GM12891 (cell line): ENCODE data around the gene SLC2A13.
"Not testable (repeated sequence)": the region's sequence is repeated elsewhere in the genome, so short reads cannot be mapped to it uniquely, and the experiment has no call there.

Source experiments
- DNase-seq: peaks from one replicate; pipeline ENCODE4 v3.0.0; 2011; ENCODE audit warnings: low spot score; ENCODE audit not compliant: insufficient read length
- FAIRE-seq: peaks from 2 replicates; lab custom pipeline; 2011; peaks lifted over from hg19 to GRCh38; lab: Jason Lieb, UNC
- PAX5 ChIP-seq: IDR thresholded peaks from 2 replicates; pipeline ENCODE4 v1.6.1; 2011; ENCODE audit warnings: low read length, moderate library complexity, mild to moderate bottlenecking; ENCODE audit not compliant: insufficient read depth, severe bottlenecking
- POLR2A ChIP-seq: IDR thresholded peaks from 2 replicates; pipeline ENCODE4 v1.6.1; 2011; ENCODE audit warnings: low read depth, low read length, control low read depth
- POLR2AphosphoS5 ChIP-seq: IDR thresholded peaks from 2 replicates; pipeline ENCODE4 v1.6.1; 2011; ENCODE audit warnings: low read depth, low read length, control low read depth
- POU2F2 ChIP-seq: IDR thresholded peaks from 2 replicates; pipeline ENCODE4 v1.6.1; 2011; ENCODE audit warnings: low read depth, mild to moderate bottlenecking, control low read depth, low read length, moderate library complexity
- SPI1 ChIP-seq: IDR thresholded peaks from 2 replicates; pipeline ENCODE4 v1.6.1; 2011; ENCODE audit warnings: low read depth, low read length, control low read depth
- TAF1 ChIP-seq: IDR thresholded peaks from 2 replicates; pipeline ENCODE4 v1.6.1; 2011; ENCODE audit warnings: low read depth, low read length, control low read depth

SLC2A13 gene

DNA sequence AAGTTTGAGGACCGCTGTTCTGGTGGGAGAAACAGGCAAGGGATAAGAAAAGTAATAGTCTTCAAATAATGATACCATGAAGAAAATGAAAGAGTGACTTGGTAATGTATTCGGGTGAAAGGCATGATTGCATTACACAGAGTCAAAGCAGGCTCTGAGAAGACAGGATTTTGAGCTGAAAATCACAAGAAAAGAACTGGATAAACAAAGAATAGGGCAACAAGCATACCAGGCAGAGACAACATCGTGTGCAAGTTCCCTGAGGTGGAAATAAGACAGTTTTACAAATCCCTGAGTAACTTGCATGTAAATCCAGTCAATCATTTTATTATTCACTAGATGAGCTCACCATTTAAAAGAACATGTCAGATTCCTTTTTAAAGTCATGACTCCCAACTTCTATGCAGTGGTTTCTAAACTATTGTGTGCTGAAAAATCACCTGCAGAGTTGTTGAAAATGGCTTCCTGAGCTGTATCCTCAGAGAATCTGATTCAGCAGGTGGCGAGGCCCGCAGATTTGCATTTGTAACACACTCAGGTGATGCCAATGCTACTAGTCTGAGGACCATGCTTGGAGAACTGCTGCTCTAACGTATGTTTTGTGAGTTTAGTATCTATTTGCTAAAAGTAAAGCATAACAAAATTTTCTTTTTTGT is 353.3 kb downstream of the SLC2A13 start:
- TF ChIP-seq POLR2A = no peak
- no peak for TF ChIP-seq POU2F2
- TF ChIP-seq POLR2AphosphoS5 = no peak
- TF ChIP-seq TAF1 = no peak
- TF ChIP-seq PAX5 = no peak
- no peak for TF ChIP-seq SPI1
- FAIRE-seq = no peak
- no peak for DNase-seq

DNA sequence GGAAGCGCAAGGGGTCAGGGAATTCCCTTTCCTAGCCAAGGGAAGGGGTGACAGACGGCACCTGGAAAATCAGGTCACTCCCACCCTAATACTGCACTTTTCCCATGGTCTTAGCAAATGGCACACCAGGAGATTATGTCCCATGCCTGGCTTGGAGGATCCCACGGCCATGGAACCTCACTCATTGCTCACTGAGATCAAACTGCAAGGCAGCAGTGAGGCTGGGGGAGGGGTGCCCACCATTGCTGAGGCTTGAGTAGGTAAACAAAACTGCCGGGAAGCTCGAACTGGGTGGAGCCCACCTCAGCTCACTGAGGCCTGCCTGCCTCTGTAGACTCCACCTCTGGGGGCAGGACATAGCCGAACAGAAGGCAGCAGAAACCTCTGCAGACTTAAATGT is 359.7 kb downstream of the SLC2A13 start:
- not testable (repeated sequence) for DNase-seq, FAIRE-seq

DNA sequence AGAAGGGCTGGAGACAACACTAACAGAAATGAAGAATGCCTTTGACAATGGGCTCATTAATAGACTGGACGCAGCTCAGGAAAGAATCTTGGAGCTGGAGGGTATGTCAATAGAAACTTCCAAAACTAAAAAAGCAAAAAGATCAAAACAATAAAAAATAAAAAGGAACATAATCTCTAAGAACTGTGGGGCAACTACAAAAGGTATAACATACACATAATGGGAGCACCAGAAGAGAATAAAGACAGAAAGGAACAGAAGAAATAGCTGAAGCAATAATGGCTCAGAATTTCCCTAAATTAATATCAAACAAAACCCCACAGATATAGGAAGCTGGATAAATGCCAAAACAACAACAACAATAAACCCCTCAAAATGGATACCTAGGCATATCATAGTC is 362.2 kb downstream of the SLC2A13 start:
- FAIRE-seq = no peak

DNA sequence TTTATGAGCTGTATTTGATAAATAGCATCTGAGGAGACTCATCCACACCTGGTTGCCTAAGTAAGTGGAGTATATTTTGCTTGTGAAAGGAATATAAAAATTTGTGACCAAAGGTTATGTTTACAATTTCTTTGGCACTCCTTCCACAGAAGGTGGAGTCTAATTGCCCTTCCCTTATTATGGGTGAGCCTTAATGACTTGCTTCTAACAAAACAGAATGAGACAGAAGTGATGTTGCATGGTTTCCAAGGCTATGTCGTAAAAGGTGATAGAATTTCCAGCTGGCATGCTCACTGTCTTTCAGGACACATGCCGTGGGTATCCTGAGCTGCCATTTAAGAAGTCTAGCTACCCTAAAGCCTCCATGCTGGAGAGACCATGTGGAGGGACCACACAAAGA is 369.5 kb downstream of the SLC2A13 start:
- FAIRE-seq = no peak
- no peak for DNase-seq

More for the DNA sequence above, 362.2 kb downstream of the SLC2A13 start:
- TF ChIP-seq POLR2AphosphoS5 = no peak
- no peak for TF ChIP-seq POU2F2
- no peak for TF ChIP-seq SPI1
- TF ChIP-seq PAX5 = no peak
- no peak for TF ChIP-seq POLR2A
- no peak for TF ChIP-seq TAF1
- DNase-seq = no peak

DNA sequence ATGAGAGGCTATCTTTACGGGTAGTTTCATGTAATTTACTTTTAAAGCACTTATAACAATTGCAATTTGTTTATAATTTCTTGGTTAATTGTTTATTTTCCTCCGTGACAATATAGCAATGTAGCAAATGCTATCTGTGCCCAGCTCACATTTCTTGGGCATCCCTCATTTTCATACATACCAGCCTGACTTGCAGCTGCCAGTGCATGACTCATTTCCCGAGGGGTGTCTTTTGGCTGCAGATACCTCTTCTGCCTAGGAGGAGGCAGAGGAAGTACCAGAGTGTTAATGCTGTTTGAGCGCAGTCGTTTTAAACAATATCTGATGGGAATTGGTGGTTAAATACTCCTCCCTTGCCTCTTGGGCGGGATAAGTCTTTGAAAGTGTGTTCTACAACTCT is 382.1 kb downstream of the SLC2A13 start:
- TF ChIP-seq POLR2A = no peak
- TF ChIP-seq POLR2AphosphoS5 = no peak
- TF ChIP-seq PAX5 = no peak
- TF ChIP-seq POU2F2 = no peak
- no peak for TF ChIP-seq SPI1
- TF ChIP-seq TAF1 = no peak
- DNase-seq (no peak), FAIRE-seq (no peak)

More for the DNA sequence above, 369.5 kb downstream of the SLC2A13 start:
- no peak for TF ChIP-seq SPI1
- TF ChIP-seq POLR2A = no peak
- TF ChIP-seq PAX5 = no peak
- no peak for TF ChIP-seq POLR2AphosphoS5
- TF ChIP-seq POU2F2 = no peak
- TF ChIP-seq TAF1 = no peak

DNA sequence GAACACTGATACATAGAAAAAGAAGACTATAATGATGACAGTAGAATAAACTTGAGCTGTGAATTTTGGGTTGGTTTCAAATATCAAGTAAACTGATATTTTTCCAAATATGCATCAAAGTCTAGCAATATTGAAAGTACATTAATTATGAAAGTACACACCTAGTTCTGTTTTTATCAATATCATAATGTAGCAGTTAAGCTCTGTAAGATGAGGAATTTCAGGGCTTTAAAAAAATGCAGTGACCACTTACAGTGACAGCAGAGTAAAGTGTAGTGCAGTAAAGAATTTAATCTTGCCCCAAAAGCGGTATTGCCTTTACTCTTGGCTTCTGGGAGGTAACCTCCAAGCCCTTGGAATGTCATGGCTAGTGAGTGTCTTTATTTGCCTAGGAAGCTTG is 383.4 kb downstream of the SLC2A13 start:
- DNase-seq (no peak), FAIRE-seq (no peak)
- TF ChIP-seq POU2F2 = no peak
- no peak for TF ChIP-seq POLR2AphosphoS5
- TF ChIP-seq SPI1 = no peak
- TF ChIP-seq TAF1 = no peak
- no peak for TF ChIP-seq POLR2A
- no peak for TF ChIP-seq PAX5

DNA sequence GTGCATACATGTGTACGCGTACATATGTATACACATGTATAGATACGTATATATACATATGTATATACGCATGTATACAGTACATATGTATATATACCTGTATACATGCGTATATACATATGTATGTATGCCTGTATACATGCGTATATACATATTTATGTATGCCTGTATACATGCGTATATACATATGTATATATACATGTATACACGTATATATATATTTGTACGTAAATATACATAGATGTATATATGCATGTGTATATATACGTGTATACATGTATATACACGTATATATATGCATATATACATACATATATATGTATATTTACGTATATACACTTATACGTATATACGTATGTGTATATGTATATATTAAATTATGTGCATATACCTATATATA is 392.3 kb downstream of the SLC2A13 start:
- DNase-seq = no peak

DNA sequence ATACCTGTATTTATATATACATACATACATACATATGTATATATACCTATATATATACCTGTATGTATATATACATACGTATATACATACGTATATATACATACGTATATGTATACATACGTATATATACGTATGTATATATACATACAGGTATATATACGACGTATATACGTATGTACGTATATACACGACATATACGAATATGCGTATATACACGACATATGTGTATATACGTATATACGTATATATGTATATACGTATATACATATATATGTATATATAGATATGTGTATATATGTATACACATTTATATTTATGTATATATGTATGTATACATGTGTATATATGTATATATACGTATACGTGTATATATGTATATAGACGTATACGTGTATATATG is 393.5 kb downstream of the SLC2A13 start:
- no peak for DNase-seq
- no peak for FAIRE-seq
- TF ChIP-seq POLR2A = no peak
- TF ChIP-seq POLR2AphosphoS5 = no peak
- TF ChIP-seq TAF1 = no peak
- TF ChIP-seq POU2F2 = no peak
- TF ChIP-seq PAX5 = no peak
- no peak for TF ChIP-seq SPI1

More for the DNA sequence above, 392.3 kb downstream of the SLC2A13 start:
- no peak for FAIRE-seq
- no peak for TF ChIP-seq POU2F2
- TF ChIP-seq SPI1 = no peak
- TF ChIP-seq POLR2AphosphoS5 = no peak
- TF ChIP-seq PAX5 = no peak
- no peak for TF ChIP-seq TAF1
- no peak for TF ChIP-seq POLR2A
